CD4-positive, alpha-beta T cell treated with Interleukin-15 for 1 hour (primary cell): ENCODE data around the gene DERA.
"Not testable (repeated sequence)": the region's sequence is repeated elsewhere in the genome, so short reads cannot be mapped to it uniquely, and the experiment has no call there.

Source experiments
- DNase-seq: peaks from one replicate; pipeline ENCODE4 v3.0.0-alpha.2; 2020

DERA gene

GRCh38 chr12:15910468-15910863, 666 bp upstream of the DERA start:
- DNase-seq: no peak

- DNase-seq: not testable (repeated sequence)
These were observed 799 bp downstream of the DERA start for GRCh38 chr12:15911931-15912330.

DNA sequence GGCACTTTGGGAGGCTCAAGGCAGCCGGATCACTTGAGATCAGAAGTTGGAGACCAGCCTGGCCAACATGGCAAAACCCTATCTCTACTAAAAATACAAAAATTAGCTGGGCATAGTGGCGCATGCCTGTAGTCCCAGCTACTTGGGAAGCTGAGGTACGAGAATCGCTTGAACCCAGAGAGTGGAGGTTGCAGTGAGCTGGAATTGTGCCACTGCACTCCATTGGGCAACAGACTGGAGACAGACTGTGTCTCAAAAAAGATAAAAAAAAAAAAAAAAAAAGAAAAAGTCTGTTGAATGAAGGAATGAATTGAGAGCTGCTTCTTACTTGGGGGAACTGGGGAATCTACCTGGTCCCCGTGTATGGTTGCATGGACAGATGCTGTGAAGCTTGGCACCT, 3.0 kb downstream of the DERA start:
- DNase-seq: not testable (repeated sequence)

- no peak for DNase-seq
These were observed 6.9 kb downstream of the DERA start for GRCh38 chr12:15918066-15918465.

GRCh38 chr12:15919418-15919817, 8.3 kb downstream of the DERA start:
- DNase-seq: no peak

- no peak for DNase-seq
These were observed 13.8 kb downstream of the DERA start for GRCh38 chr12:15924956-15925355.

- DNase-seq: no peak
These were observed 17.2 kb downstream of the DERA start for GRCh38 chr12:15928346-15928745.

GRCh38 chr12:15928870-15929571, 17.9 kb downstream of the DERA start:
- DNase-seq: no peak

- no peak for DNase-seq
These were observed 20.5 kb downstream of the DERA start for GRCh38 chr12:15931590-15932053.

DNA sequence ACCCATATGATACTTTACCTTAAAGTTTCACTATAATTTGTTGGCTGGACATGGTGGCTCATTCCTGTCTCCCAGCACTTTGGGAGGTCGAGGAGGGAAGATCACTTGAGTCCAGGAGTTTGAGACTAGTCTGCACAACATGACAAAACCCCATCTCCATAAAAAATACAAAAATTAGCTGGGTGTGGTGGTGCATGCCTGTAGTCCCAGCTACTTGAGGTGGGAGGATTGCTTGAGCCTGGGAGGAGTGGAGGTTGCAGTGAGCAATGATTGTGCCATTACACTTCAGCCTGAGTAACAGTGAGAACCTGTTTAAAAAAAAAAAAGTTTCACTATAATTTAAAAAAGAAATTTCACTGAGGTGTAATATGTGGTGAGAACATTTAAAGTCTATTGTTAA, 21.2 kb downstream of the DERA start:
- no peak for DNase-seq

- DNase-seq: no peak
These were observed 21.8 kb downstream of the DERA start for GRCh38 chr12:15932971-15933370.

DNA sequence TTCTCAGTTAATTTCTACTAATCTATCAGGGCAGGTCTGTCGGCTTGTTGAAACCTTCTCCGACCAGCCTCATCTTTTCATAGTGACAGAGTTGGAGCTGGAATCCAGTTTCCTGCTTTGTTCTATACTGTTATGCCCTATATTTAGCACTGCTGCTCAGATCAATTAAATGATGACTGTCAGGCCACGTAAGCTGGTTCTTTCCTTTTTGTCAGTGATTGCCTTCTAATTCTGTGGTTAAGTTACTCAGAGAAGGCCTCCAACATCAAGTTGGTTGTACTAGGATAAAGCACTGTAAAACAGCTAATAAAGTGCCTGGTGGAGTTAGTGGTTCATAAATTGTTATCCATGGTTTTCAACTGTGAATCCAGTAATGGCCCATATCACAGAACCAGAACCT, 22.6 kb downstream of the DERA start:
- DNase-seq: no peak

DNA sequence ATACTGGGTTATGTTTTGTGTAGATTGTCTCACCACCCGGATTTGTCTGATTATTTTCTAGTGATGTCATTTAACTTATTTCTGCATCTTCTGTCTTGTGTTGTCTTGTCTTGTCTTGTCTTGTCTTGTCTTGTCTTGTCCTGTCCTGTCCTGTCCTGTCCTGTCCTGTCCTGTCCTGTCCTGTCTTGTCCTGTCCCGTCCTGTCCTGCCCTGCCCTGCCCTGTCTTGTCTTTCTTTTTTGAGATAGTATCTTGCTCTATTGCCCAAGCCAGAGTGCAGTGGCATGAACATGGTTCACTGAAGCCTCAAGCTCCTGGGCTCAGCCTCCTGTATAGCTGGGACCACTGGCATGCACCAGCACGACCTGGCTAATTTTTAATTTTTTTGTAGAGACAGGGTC, 25.6 kb downstream of the DERA start:
- DNase-seq: no peak

DNA sequence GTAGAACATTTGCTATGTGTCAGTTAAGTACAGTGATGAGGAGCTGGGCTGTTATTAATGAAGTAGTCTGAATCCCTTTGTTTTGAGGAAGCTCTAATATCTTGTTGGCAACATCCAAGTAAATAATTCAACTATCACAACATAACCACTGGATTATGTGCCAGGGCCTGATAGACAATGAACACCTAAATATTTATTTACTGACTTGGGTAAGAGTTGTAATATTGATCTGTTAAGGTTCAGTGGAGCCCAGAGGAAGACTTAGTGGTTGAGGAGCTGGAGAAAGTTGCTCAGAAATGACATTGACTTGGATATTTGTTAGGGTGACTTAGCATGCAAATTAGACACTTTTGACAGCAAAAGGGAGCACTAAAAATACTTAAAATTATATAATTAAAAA, 26.8 kb downstream of the DERA start:
- no peak for DNase-seq

DNA sequence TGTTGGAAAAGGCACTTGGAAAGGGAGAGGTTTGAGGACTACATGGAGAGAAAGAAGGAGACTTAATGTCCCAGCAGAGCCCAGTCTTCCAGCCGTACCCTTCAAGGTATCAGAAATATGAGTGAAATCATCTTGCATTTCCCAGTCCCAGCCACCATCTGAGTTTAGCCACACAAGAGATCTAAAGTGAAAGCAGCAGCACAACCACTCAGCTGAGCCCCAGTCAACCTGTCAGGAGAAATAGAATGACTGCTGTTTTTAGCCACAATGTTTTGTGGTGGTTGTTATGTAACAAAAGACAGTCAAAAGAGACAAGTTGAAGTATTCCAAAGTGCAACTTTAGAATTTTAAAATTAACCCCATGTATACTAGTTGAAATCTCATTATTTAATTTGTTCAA, 28.0 kb downstream of the DERA start:
- DNase-seq: no peak

DNA sequence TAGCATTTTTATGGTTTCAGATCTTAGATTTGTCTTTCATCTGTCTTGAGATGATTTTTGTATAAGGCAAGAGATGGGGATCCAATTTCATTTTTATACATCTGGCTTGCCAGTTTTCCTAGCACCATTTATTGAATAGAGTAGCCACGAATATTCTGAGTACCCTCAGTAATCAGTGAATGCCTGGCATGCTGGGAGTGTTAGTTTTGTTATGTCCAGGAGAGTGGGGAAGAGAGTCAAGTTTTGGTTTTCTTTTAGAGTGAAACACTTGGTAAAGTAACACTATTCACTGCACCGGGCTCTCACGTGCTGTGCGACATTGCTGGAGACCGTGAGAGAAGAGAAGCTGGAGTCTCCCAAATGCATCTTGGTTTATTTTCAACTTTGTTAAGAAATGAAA, 31.3 kb downstream of the DERA start:
- no peak for DNase-seq

DNA sequence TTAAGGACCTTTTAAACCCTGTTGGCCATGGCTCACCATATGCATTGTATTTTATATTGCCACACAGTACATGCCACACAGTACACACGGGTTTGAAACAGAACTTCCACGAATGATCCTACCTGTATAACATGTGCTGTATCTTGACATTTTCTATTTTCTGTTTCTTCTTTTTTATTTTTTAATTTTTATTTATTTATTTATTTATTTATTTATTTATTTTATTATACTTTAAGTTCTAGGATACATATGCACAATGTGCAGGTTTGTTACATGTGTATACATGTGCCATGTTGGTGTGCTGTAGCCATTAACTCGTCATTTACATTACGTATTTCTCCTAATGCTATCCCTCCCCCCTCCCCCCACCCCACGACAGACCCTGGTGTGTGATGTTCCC, 32.4 kb downstream of the DERA start:
- not testable (repeated sequence) for DNase-seq

DNA sequence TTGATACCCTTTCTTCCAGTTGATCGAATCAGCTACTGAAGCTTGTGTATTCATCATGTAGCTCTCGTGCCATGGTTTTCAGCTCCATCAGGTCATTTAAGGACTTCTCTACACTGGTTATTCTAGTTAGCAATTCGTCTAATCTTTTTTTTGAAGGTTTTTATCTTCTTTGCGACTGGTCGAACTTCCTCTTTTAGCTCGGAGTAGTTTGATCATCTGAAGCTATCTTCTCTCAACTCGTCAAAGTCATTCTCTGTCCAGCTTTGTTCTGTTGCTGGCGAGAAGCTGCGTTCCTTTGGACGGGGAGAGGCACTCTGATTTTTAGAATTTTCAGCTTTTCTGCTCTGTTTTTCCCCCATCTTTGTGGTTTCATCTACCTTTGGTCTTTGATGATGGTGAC, 37.3 kb downstream of the DERA start:
- not testable (repeated sequence) for DNase-seq

- no peak for DNase-seq
These were observed 44.1 kb downstream of the DERA start for GRCh38 chr12:15955281-15955680.

- no peak for DNase-seq
These were observed 44.9 kb downstream of the DERA start for GRCh38 chr12:15956010-15956409.

DNA sequence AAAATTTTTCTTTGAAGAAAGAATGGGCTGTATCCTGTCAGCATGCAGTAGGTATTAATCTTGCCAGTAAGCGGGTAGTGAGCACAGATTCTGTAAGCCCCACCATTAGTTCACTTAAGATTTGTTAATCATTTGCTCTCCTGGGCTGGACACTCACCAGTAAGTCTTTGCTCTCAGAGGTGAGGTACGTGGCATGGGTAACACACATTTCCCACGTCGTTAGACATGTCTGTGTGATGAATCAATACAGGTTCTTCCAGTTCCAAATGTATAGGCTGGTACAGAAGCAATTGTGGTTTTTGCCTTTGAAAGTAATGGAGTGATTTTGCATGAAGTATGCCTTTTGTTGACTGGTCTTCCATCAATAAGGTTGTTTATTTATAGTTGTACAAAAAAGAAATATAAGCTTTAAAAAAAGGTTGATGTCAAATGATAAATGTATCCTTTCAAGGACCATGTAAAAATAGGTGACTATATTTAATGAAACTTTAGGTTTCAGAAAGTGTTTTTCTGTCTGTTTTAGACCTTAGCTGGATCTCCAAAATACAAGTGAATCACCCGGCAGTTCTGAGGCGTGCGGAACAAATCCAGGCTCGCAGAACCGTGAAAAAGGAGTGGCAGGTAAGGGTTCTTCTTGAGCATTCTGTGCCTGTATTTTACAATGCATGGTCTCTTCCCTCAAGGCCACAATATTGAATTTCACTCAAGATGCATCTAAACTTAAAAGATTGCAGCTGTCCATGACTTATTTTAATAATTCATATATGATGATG, 45.5 kb downstream of the DERA start:
- DNase-seq: no peak

DNA sequence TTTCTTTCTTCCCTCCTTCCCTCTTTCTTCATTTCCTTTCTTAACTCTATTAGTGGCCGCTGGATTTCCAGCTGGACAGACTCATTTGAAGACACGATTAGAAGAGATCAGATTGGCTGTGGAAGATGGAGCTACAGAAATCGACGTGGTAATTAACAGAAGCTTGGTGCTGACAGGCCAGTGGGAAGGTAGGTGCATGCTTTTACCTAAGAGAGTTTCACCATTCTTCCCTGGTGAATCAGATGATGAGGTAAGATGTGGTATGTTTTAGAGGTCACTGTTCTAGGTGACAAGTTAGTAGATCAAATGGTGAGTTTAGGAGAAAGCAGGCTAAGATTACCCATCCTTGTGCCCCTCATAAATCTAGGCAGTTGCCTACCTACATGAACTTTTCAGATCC, 51.6 kb downstream of the DERA start:
- no peak for DNase-seq

- DNase-seq: no peak
These were observed 52.1 kb downstream of the DERA start for GRCh38 chr12:15963271-15963670.

DNA sequence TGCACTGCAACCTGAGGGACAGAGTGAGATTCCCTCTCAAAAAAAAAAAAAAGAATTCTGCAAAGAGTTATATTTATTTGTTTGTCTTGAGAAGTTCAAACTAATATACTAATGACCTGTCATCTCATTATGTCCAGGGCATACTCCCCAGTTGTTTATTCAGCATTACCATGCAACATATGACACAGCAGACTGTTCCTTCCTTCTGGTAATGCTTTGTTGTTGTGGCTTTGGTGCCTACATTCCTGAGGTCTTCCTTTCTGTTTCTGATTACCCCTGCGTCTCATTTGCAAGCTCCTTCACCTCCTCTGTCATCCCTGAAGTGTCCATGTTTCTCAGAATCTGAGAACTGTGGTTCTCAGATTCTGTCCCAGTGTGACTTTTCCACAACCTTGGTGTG, 55.3 kb downstream of the DERA start:
- no peak for DNase-seq

DNA sequence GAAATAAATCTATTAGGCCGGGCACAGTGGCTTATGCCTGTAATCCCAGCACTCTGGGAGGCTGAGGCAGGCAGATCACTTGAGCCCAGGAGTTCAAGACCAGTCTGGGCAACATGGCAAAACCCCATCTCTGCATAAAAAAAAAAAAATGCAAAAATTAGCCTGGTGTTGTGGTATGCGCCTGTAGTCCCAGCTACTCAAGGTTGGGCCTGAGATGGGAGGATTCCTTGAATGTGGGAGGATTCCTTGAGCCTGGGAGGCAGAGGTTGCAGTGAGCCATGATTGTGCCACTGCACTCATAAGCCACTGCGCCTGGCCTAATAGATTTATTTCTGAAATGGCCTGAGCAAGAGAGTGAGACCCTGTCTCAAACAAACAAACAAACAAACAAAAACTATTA, 55.9 kb downstream of the DERA start:
- DNase-seq: not testable (repeated sequence)
